HEK293 (cell line): ENCODE data around the gene GCC1.

Source experiments
- CTCF ChIP-seq: fragments of 450-650 bp; formaldehyde crosslinking; IDR thresholded peaks from 2 replicates; pipeline ENCODE4 v1.5.1; 2016; ENCODE audit warnings: missing biosample characterization, missing genetic modification characterization
- HOXA7 ChIP-seq: sonication (generic); formaldehyde crosslinking; IDR thresholded peaks from 2 replicates; pipeline ENCODE4 v1.8.1; 2022; ENCODE audit warnings: missing genetic modification reagents, borderline replicate concordance
- REST ChIP-seq: fragments of 450-650 bp; formaldehyde crosslinking; IDR thresholded peaks from 2 replicates; pipeline ENCODE4 v1.5.1; 2016; ENCODE audit warnings: missing biosample characterization, missing genetic modification characterization
- YY1 ChIP-seq: fragments of 450-650 bp; formaldehyde crosslinking; IDR thresholded peaks from 2 replicates; pipeline ENCODE4 v1.5.1; 2018; ENCODE audit warnings: missing biosample characterization, missing genetic modification characterization
- ZBTB6 ChIP-seq: fragments of 450-650 bp; formaldehyde crosslinking; IDR thresholded peaks from 2 replicates; pipeline ENCODE4 v1.5.1; 2017; ENCODE audit warnings: missing biosample characterization, missing genetic modification characterization
- ZFP3 ChIP-seq: fragments of 450-650 bp; formaldehyde crosslinking; IDR thresholded peaks from 2 replicates; pipeline ENCODE4 v1.5.1; 2016; ENCODE audit warnings: low read depth, missing biosample characterization, missing genetic modification characterization
- ZNF10 ChIP-seq: fragments of 450-650 bp; formaldehyde crosslinking; IDR thresholded peaks from 2 replicates; pipeline ENCODE4 v1.5.1; 2017; ENCODE audit warnings: missing biosample characterization, missing genetic modification characterization
- ZNF114 ChIP-seq: fragments of 450-650 bp; formaldehyde crosslinking; IDR thresholded peaks from 2 replicates; pipeline ENCODE4 v1.5.0; 2017; ENCODE audit warnings: missing biosample characterization, missing genetic modification characterization
- ZNF521 ChIP-seq: fragments of 450-650 bp; formaldehyde crosslinking; IDR thresholded peaks from 2 replicates; pipeline ENCODE4 v1.5.1; 2017; ENCODE audit warnings: missing biosample characterization, mild to moderate bottlenecking, missing genetic modification characterization
- ZNF639 ChIP-seq: fragments of 450-650 bp; formaldehyde crosslinking; IDR thresholded peaks from 2 replicates; pipeline ENCODE4 v1.5.1; 2016; ENCODE audit warnings: missing biosample characterization, missing genetic modification characterization
- ZNF791 ChIP-seq: fragments of 450-650 bp; formaldehyde crosslinking; IDR thresholded peaks from 2 replicates; pipeline ENCODE4 v1.5.1; 2016; ENCODE audit warnings: missing biosample characterization, missing genetic modification characterization
- ZSCAN18 ChIP-seq: fragments of 450-650 bp; formaldehyde crosslinking; IDR thresholded peaks from 2 replicates; pipeline ENCODE4 v1.5.1; 2016; ENCODE audit warnings: missing biosample characterization, missing genetic modification characterization
- ZSCAN5A ChIP-seq: fragments of 450-650 bp; formaldehyde crosslinking; IDR thresholded peaks from 2 replicates; pipeline ENCODE4 v1.5.1; 2016; ENCODE audit warnings: missing biosample characterization, missing genetic modification characterization

DNA sequence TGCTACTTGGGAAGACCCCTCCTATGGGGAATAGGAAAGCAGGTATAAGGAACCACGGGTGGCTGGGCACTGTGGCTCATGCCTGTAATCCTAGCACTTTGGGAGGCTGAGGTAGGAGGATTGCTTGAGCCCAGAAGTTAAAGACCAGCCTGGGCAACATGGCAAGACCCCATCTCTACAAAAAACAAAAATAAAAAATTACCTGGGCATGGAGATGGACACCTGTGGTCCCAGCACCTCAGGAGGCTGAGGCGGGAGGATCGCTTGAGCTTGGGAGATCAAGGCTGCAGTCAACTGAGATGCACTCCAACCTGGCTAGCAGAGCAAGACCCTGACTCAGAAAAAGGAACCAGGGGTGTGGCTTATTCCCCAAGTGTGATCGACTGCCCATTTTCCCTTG is 7.2 kb upstream of the GCC1 start:
- TF ChIP-seq ZSCAN5A (tag by site-specific recombination), result no peak
- no peak for TF ChIP-seq ZNF10 (tag by site-specific recombination)
- no peak for TF ChIP-seq REST (tag by site-specific recombination)
- no peak for TF ChIP-seq HOXA7 (CRISPR knock-in tag)
- no peak for TF ChIP-seq CTCF (tag by site-specific recombination)
- TF ChIP-seq YY1 (tag by site-specific recombination), result no peak
- TF ChIP-seq ZSCAN18 (tag by site-specific recombination), result no peak
- no peak for TF ChIP-seq ZNF639
- no peak for TF ChIP-seq ZNF114
- no peak for TF ChIP-seq ZNF521
- no peak for TF ChIP-seq ZFP3
- TF ChIP-seq ZBTB6 (tag by site-specific recombination), result no peak
- TF ChIP-seq ZNF791 (tag by site-specific recombination), result no peak
